HT1080 (cell line): Measurements from ENCODE around the gene MAST2. TPM values are rescaled to one million over a fixed set of nuclear protein-coding genes. Genes with fewer than 3 reads are reported as not detected.
"Not testable (repeated sequence)": the region's sequence is repeated elsewhere in the genome, so short reads cannot be mapped to it uniquely, and the experiment has no call there.

ENCODE experiments used
- DNase-seq: peaks from one replicate; pipeline ENCODE4 v3.0.0-alpha.2; 2015; ENCODE audit warnings: low read depth
- total RNA-seq: library from RNA; depleted of rRNA; stranded (reverse); fragments of >200 nt; shearing (Covaris generic); gene quantifications from 2 replicates; pipeline ENCODE4 v1.2.3, GENCODE V29; 2014

Gene MAST2
- total RNA-seq, 1 experiment from 2014 or later = 19.3 TPM

DNA sequence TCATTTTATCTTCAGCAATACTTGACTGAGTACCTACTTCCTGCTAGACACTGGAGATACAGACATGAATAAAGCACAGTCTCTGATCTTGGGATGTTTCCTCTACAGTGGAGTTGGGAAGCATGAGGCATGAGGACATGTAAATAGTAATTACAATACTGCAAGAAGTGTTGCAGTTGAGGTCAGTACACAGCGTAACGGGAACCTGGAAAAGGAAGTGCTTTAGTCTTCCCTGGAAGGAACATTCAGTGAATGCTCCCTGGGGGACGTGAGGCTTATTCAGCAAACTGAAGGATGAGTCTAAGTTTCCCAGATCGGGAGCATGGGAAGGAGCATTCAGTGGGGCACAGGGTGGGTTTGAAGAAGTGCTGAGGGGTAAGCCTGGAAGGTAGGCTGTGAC lies 216.6 kb downstream of the MAST2 start:
- no peak for DNase-seq

DNA sequence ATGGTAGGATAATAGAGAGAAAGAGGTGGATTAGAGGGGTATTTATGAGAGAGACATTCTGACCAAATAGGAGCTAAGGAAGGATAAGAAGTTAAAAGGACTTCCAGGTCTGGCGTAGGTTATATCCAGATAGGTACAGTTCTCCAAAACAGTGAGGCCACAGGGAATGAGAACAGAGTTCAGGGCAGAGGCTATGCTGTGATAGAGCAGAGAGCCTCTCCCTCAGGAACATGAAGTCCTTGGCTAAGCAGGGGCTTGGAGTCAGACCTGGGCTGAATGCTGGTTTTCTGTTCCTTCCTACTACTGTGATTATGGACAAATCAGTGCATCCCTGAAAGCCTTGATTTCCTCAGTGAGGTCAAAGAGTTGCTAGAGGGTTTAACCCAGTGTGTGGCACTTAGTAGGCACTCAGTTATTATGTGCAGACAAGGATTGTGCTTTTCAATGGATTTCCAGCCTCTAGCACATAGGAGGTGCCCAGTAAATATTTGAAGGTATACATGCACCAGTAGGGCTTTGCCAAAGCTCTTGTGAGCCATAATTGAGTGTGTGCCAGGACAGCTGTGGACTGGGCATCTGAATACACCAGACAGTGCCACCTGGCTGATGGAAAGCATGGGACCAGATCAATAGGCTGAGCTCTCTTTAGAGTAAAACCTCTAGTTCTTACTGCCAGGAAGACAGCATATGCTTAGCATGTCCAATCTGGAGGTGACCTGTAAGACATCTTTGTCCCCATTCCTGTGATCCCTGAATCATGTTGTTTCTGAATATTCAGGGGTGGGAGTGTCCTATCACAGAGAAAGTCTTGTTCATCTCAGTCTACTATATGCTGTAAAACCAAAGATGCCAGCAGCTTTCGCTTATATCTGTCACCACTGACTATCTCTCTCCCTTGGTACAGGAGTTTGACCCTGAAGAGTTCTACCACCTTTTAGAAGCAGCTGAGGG lies 217.9 kb downstream of the MAST2 start:
- no peak for DNase-seq

DNA sequence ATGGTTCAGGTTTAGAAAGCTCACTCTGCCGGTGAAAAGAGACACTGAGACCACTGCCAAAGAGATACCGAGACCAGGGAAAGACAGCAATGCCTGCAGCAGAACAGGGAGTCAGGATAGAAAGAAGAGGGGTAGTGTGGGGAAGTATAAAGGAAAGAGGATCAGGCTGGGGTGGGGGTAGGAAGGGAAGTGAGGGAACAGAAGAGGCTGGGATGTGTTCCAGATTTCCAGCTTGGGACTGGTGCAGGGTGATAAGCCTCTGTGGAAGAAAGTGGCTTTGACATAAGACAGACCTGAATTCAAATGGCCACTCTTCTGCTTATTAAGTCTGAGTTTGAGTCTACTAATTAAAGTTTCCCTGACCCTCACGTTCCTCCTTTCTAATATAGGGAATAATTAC lies 223.1 kb downstream of the MAST2 start:
- DNase-seq = no peak

DNA sequence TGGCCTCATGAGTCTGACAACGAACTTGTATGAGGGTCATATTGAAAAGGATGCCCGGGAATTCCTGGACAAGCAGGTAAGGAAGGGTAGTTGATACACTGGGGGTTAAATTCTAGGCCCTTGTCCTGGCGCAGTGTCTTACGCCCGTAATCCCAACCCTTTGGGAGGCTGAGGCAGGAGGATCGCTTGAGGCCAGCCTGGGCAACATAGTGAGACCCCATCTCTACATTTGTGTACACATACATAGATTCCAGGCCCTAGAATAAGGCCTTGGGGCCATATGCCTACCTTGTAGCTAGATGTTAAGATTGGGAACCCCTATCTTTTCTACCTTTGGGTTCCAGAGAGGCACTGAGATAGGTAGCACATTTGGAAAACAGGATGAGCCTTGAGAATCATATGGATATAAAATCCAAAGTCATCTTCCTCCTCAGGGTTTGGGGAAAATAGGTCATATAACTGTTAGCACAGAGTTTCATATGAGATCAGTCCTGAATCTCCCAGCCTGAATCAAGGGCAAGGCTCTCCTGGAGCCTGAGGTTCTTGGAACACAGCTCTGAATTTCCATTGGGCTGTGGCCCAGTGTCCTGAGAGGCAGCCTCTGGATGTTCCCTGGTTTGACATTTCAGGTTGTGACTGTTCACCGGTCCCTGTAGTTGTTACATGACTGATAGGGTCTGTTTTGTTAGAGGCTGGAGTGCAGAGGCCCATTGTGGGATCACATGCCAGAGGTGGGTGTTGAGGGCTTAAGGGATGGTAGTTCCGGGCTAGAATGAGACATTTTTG lies 224.6 kb downstream of the MAST2 start:
- no peak for DNase-seq

DNA sequence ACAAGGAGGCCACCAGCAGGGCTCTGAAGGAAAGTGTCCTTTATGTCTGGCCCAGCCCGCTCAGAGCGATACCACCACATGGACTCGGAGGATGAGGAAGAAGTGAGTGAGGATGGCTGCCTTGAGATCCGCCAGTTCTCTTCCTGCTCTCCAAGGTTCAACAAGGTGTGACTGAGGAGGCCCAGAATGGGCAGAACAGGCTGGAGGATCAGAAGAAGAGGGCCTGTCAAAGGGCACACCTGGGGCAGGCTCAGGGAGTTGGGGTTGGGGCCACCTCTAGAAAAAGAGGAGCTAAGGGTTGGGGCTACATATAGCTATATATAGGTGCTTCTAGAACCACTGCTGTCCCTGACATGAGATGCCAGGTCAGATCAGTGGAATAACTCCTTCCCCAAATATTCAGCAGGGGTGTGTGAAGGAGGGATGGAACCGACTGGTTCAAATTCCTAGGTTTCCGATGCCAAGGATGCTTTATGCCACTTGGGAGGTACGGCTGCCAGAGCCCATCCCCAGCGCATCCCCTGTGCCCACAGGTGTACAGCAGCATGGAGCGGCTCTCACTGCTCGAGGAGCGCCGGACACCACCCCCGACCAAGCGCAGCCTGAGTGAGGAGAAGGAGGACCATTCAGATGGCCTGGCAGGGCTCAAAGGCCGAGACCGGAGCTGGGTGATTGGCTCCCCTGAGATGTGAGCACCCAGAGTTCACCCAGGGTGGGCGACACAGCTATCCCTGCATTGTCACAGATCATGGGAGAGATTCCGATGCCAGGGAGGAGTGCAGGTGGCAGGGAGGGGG lies 226.9 kb downstream of the MAST2 start:
- no peak for DNase-seq

DNA sequence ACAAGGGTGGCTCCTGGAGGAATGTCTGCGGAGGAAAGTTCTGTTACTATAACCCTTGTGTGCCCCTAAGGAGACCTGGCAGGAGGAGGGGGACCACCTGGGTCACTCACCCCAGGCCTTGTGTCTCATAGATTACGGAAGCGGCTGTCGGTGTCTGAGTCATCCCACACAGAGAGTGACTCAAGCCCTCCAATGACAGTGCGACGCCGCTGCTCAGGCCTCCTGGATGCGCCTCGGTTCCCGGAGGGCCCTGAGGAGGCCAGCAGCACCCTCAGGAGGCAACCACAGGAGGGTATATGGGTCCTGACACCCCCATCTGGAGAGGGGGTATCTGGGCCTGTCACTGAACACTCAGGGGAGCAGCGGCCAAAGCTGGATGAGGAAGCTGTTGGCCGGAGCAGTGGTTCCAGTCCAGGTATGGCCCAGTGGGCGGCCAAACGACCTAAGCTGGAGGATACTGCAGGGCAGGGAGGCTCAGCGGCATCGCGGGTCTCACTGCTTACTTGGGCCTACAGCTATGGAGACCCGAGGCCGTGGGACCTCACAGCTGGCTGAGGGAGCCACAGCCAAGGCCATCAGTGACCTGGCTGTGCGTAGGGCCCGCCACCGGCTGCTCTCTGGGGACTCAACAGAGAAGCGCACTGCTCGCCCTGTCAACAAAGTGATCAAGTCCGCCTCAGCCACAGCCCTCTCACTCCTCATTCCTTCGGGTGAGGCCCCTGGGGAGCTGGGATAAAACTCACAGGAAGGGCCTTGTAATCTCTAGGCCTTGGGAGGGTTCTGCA lies 227.7 kb downstream of the MAST2 start:
- DNase-seq = no peak

DNA sequence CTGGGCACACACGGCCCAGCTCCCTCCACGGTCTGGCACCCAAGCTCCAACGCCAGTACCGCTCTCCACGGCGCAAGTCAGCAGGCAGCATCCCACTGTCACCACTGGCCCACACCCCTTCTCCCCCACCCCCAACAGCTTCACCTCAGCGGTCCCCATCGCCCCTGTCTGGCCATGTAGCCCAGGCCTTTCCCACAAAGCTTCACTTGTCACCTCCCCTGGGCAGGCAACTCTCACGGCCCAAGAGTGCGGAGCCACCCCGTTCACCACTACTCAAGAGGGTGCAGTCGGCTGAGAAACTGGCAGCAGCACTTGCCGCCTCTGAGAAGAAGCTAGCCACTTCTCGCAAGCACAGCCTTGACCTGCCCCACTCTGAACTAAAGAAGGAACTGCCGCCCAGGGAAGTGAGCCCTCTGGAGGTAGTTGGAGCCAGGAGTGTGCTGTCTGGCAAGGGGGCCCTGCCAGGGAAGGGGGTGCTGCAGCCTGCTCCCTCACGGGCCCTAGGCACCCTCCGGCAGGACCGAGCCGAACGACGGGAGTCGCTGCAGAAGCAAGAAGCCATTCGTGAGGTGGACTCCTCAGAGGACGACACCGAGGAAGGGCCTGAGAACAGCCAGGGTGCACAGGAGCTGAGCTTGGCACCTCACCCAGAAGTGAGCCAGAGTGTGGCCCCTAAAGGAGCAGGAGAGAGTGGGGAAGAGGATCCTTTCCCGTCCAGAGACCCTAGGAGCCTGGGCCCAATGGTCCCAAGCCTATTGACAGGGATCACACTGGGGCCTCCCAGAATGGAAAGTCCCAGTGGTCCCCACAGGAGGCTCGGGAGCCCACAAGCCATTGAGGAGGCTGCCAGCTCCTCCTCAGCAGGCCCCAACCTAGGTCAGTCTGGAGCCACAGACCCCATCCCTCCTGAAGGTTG lies 231.4 kb downstream of the MAST2 start:
- no peak for DNase-seq

DNA sequence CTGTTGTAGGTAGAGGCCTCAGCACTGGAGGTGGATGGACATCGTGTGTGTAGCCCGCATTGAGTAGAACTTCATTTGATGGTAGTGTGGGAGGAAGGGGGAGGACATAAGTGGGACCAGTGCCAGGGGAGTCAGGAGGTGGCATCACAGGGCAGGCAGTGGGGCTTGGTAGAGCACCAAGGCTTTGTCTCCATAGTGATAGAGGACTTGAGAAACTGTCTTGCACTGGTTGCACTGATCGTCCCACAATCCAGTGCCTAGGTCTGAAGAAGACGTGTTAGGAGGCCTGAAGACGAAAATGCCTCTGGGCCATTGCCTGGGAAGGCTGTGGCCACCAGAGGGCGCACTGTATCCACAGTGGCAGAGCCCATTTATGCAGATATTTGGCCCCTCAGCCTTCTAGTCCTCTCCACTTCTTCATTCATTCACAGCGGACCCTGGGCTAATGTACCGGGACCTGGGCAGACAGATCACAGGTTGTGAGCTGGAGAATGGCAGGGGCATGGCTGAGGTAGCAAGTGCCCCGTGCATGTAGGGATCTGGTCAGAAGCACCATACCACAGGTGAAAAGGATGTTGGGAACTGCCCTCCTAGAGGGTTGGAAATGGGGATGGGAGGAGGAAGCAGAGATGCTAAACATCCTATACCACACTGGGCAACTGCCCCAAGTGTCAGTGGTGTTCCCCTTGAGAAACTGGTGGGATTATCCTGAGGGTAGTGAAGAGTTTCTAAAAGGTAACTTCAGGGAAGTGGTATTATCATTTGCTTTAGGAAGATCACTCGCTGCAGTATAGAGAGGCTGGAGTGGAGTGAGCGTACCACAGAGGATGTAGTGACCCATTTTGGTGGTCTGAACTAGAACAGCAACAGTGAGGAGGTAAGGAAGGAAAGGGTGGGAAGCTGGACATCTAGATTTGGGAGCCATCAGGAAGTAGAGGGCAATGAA lies 233.8 kb downstream of the MAST2 start:
- DNase-seq = peak; percentile 80

DNA sequence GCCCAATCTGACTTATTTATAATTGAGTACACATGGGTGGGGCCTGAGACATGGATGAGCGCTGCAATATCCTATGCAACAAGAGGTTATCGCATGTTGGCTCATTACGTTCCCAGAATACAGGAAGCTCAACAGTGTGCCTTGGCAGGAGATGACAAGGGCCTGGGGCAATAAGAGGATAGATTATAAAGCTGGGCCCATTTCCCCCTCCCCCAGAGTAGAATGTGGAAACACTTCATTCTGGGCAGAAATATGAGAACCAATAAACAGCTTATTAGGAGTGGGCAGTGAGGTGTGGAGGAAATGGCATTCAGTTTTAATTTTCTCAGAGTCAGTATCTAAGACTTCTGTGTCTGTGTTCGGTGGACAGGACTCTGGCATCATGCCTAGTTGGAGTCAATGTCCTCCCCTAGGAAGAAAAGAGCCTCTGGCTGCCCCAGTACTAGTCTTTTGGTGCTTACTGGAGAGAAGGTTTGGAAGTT lies 236.2 kb downstream of the MAST2 start:
- peak; percentile 63 for DNase-seq

DNA sequence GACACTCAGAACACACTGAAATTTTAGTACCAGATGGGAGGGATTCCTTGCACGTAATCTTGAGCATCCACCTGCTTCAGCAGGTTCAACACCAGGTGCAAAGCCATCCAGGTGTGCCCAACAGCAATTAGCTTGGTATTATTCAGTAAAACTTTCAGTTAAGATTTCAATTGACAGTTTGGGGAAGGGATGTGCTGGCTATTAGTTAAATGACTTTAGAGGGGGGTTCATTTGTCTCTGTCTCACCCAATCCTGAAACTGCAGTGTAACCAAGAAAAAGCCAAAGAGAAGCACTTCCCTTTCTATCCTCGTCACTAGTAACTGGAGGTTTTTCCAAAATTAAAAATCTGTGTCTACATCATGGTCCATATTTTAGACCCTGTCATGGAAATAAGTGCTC lies 238.1 kb downstream of the MAST2 start:
- no peak for DNase-seq

DNA sequence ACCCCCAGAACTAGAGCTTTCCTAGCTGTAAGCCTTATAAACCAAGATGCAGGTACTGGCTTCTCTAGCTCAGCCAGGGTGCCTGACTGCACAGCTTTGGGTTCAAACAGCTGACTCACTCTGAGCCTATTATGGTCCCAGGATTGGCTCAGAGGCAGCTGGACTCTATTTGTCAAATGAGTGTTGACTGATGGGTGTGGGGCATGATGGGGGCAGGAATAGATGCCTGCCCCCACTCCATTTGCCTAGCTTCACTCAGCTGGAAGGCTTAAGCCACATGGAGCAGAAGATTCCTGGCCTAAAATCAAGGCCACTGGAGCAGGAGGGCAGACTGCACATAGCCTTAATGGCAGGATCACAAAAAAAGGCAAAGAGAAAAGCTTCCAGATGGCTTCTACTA lies 238.6 kb downstream of the MAST2 start:
- DNase-seq = no peak

DNA sequence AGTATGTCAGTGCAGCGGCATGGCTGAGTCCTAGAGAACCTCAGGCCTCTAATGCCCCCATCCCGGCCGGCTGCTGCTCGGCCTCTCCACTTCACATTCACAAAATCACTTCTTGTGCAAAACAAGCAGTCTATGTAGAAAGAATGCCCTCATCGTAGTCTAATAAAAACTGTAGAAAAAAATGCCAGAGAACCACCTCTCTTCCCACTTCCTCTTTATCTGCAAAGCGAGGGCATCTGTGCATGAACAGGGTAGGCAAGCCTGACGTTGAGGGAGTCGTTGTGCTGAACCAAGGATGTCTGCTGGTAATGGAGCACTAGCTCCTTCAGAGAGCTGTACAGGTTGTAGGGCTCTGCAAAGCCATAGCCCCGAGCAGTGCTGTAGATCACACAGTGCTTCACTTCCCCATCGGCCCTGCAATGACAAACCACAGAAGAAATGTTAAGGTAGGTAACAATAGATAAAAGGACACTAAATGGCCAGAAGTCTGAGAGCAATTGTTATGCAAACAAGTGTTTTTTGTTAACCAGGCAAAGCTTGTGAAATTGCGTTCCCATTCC lies 240.1 kb downstream of the MAST2 start:
- DNase-seq = no peak

DNA sequence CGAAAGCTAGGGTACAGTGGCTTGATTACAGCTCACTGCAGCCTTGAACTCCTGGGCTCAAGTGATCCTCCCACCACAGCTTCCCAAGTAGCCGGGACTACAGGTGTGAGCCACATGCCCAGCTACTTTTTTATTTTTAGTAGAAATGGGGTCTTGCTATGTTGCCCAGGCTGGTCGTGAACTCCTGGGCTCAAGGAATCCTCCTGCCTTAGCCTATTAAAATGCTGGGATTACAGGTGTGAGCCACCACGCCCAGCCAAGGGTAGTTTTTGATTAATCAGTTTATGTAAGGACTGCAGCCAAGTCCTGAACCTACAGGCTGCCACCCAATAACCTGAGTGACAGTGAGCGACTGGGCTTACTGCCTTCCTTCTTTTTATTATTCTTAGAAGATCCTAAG lies 240.7 kb downstream of the MAST2 start:
- DNase-seq = no peak

DNA sequence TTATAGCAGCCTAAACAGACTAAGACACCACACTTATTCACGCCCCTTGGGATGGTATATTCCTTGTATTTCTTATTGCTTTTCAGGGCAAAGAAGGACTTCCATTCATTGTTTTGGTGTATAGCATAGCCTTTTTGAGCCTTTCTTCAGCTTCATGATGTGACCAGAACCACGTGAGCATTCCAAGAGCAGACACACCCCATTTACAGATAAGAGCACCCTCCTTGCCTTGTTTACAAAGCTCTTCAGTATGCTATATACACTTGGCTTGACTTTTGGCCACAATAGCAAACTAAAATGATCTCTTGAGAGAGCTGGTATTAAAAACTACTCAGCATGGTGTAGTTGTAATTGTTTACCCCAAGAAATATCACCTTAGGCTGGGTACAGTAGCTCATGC lies 250.3 kb downstream of the MAST2 start:
- no peak for DNase-seq

DNA sequence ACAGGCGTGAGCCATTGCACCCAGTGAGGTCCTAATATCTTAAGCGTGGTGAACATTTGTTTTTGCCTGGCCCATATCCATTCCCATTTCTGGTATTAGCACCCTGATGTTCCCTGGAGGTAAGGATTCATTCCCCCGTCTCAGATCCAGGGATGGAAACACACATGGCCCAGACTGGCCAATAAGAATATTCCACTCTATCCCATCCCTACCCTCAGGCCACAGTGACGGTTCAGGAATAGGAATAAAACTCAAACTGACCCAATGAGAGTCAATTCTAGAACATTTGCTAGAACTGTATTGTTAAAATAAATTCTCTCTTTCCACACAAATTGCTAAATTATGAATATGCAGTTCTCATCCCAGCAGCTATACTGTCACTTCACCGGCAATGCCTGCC lies 252.9 kb downstream of the MAST2 start:
- no peak for DNase-seq

DNA sequence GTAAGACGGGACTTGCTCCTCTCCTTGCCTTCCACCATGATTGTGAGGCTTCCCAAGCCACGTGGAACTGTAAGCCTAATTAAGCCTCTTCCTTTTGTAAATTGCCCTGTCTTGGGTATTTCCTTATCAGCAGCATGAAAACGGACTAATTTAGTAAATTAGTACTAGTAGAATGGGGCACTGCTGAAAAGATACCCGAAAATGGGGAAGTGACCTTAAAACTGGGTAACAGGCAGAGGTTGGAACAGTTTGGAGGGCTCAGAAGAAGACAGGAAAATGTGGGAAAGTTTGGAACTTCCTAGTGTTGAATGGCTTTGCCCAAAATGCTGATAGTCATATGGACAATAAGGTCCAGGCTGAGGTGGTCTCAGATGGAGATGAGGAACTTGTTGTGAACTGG lies 253.8 kb downstream of the MAST2 start:
- not testable (repeated sequence) for DNase-seq

DNA sequence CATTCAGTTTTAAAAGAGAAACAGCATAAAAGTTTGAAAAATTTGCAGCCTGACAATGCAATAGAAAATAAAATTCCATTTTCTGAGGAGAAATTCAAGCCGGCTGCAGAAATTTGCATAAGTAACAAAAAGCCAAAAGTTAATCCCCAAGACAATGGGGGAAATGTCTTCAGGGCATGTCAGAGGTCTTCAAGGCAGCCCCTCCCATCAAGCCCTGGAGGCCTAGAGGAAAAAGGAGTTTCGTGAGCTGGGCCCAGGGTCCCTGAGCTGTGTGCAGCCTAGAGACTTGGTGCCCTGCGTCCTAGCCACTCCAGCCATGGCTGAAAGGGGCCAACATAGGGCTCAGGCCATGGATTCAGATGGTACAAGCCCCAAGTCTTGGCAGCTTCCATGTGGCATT lies 254.4 kb downstream of the MAST2 start:
- no peak for DNase-seq

DNA sequence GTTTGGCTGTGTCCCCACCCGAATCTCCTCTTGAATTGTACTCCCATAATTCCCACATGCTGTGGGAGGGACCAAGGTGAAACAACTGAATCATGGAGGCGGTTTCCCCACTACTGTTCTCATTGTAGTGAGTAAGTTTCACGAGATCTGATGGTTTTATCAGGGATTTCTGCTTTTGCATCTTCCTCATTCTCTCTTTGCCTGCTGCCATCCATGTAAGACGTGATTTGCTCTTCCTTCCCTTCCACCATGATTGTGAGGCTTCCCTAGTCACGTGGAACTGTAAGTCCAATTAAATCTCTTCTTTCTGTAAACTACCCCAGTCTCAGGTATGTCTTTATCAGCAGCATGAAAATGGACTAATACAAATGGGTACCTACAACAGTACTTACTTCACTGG lies 255.5 kb downstream of the MAST2 start:
- no peak for DNase-seq
